Bronchial epithelial cell (primary cell): ENCODE measurements around the gene ALDH1A1. TPM values are rescaled to one million over a fixed set of nuclear protein-coding genes. Genes with fewer than 3 reads are reported as not detected.

ENCODE experiments used
- DNase-seq: peaks from one replicate; pipeline ENCODE4 v3.0.0-alpha.2; 2010; ENCODE audit warnings: low read depth
- FAIRE-seq: peaks from 2 replicates; lab custom pipeline; 2011; peaks lifted over from hg19 to GRCh38; lab: Jason Lieb, UNC
- H3K27me3 ChIP-seq: 2 replicates; pipeline ENCODE4 v1.5.1; 2011; ENCODE audit warnings: low read length; ENCODE audit not compliant: control insufficient read depth, insufficient read depth
- H3K36me3 ChIP-seq: 2 replicates; pipeline ENCODE4 v1.5.1; 2011; ENCODE audit warnings: low read length; ENCODE audit not compliant: control insufficient read depth, insufficient read depth
- H3K4me3 ChIP-seq: 2 replicates; pipeline ENCODE4 v1.5.1; 2011; ENCODE audit warnings: mild to moderate bottlenecking, low read depth, low read length, control low read depth
- total RNA-seq: library from RNA; depleted of rRNA; stranded (reverse); fragments of >200 nt; gene quantifications from 2 replicates; pipeline ENCODE4 v1.2.1, GENCODE V29; 2014
- TF ChIP-seq, protein P1 (sequence below): IDR thresholded peaks from 2 replicates; pipeline ENCODE4 v1.5.1; 2011; ENCODE audit warnings: mild to moderate bottlenecking, moderate library complexity, low read length, control low read depth, inconsistent platforms; ENCODE audit not compliant: insufficient read depth, severe bottlenecking

Gene ALDH1A1
- total RNA-seq, 1 donor from 2014 or later = 5.0 TPM

- FAIRE-seq = no peak
- TF ChIP-seq, protein P1, sequence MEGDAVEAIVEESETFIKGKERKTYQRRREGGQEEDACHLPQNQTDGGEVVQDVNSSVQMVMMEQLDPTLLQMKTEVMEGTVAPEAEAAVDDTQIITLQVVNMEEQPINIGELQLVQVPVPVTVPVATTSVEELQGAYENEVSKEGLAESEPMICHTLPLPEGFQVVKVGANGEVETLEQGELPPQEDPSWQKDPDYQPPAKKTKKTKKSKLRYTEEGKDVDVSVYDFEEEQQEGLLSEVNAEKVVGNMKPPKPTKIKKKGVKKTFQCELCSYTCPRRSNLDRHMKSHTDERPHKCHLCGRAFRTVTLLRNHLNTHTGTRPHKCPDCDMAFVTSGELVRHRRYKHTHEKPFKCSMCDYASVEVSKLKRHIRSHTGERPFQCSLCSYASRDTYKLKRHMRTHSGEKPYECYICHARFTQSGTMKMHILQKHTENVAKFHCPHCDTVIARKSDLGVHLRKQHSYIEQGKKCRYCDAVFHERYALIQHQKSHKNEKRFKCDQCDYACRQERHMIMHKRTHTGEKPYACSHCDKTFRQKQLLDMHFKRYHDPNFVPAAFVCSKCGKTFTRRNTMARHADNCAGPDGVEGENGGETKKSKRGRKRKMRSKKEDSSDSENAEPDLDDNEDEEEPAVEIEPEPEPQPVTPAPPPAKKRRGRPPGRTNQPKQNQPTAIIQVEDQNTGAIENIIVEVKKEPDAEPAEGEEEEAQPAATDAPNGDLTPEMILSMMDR = no peak
- DNase-seq = no peak
- no peak overlapping the region for H3K4me3 ChIP-seq
- no peaks in the 10 kb centered on the region for H3K27me3 ChIP-seq
- H3K36me3 ChIP-seq = no peaks in the 10 kb centered on the region
These were observed 40.1 kb downstream of the ALDH1A1 start for GRCh38 chr9:72912476-72913381.

DNA sequence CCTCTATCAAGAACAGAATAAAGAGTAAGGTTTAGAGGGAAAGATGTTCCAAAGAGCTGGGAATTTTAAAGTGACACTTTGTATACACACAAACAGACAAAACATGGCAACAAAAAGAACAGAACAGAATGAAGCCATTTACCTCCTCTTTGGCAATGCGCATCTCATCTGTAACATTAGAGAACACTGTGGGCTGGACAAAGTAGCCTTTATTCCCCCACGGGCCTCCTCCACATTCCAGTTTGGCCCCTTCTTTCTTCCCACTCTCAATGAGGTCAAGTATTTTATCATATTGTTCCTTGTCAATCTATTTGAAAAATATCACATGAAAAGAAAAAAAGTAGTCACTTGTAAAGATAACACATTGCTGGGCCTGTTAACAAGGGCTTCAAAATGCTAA, 41.0 kb downstream of the ALDH1A1 start:
- Histone ChIP-seq H3K36me3 (no peaks in the 10 kb centered on the region), H3K4me3 (no peak overlapping the region), H3K27me3 (no peaks in the 10 kb centered on the region)
- DNase-seq = no peak
- FAIRE-seq = no peak
- TF ChIP-seq, protein P1 = no peak

- Histone ChIP-seq H3K27me3 (no peaks in the 10 kb centered on the region), H3K36me3 (no peaks in the 10 kb centered on the region), H3K4me3 (no peak overlapping the region)
- TF ChIP-seq, protein P1 = no peak
- DNase-seq (no peak), FAIRE-seq (no peak)
These were observed 41.5 kb downstream of the ALDH1A1 start for GRCh38 chr9:72911247-72911775.

- TF ChIP-seq, protein P1 = no peak
- DNase-seq = no peak
- no peaks in the 10 kb centered on the region for H3K36me3 ChIP-seq
- no peak overlapping the region for H3K4me3 ChIP-seq
- H3K27me3 ChIP-seq = no peaks in the 10 kb centered on the region
- no peak for FAIRE-seq
These were observed 43.4 kb downstream of the ALDH1A1 start for GRCh38 chr9:72909428-72909827.

GRCh38 chr9:72907421-72907820, 45.4 kb downstream of the ALDH1A1 start:
- no peak for FAIRE-seq
- no peaks in the 10 kb centered on the region for H3K36me3 ChIP-seq

More at GRCh38 chr9:72907421-72907820, 45.4 kb downstream of the ALDH1A1 start:
- no peak for DNase-seq
- Histone ChIP-seq H3K27me3 (no peaks in the 10 kb centered on the region), H3K4me3 (no peak overlapping the region)
- TF ChIP-seq, protein P1 = no peak
